Subcutaneous abdominal adipose tissue (tissue), 5 donors: Measurements from ENCODE around the gene INTS1.

Experiments
- H3K27ac ChIP-seq: one replicate; pipeline ENCODE4 v1.7.0; 2013; ENCODE audit warnings: low read depth, mild to moderate bottlenecking, inconsistent platforms, low read length, moderate library complexity
- H3K27me3 ChIP-seq, 5 donors: one replicate each; pipeline ENCODE4 v1.7.0; 2013; ENCODE audit warnings: low read length in 5 of 5, inconsistent platforms in 1 of 5; ENCODE audit not compliant: control insufficient read depth in 5 of 5, insufficient read depth in 4 of 5
- H3K36me3 ChIP-seq, 5 donors: one replicate each; pipeline ENCODE4 v1.7.0; 2013; ENCODE audit warnings: low read length in 5 of 5; ENCODE audit not compliant: control insufficient read depth in 5 of 5, insufficient read depth in 5 of 5
- H3K4me1 ChIP-seq, 5 donors: one replicate each; pipeline ENCODE4 v1.7.0; 2013; ENCODE audit warnings: low read length in 5 of 5, mild to moderate bottlenecking in 3 of 5, moderate library complexity in 1 of 5; ENCODE audit not compliant: control insufficient read depth in 5 of 5, insufficient read depth in 5 of 5
- H3K4me3 ChIP-seq, 5 donors: one replicate each; pipeline ENCODE4 v1.7.0; 2013; ENCODE audit warnings: low read length in 5 of 5, low read depth in 1 of 5
- H3K9ac ChIP-seq, 5 donors: one replicate each; pipeline ENCODE4 v1.7.0; 2013; ENCODE audit warnings: low read length in 5 of 5, mild to moderate bottlenecking in 4 of 5, moderate library complexity in 3 of 5
- H3K9me3 ChIP-seq, 5 donors: one replicate each; pipeline ENCODE4 v1.7.0; 2013; ENCODE audit warnings: low read length in 5 of 5; ENCODE audit not compliant: control insufficient read depth in 5 of 5
- donor health status: healthy.
- donor health status: healthy.
- donor health status: healthy.
- donor health status: healthy.
- donor health status: healthy.

The INTS1 gene

GRCh38 chr7:1481300-1481699 lies 22.9 kb downstream of the INTS1 start:
- Histone ChIP-seq H3K4me3 (no peak overlapping the region), H3K9ac (no peak overlapping the region), H3K36me3 (peaks cover 0 to 97% (median 93%) of the 10 kb centered on the region in 5 donors), H3K4me1 (no peaks in the 10 kb centered on the region), H3K27me3 (no peaks in the 10 kb centered on the region), H3K9me3 (no peaks in the 10 kb centered on the region), H3K27ac (no peak overlapping the region)

- H3K4me1 ChIP-seq, result no peaks in the 10 kb centered on the region
- no peaks in the 10 kb centered on the region for H3K27me3 ChIP-seq
- no peak overlapping the region for H3K9ac ChIP-seq
- H3K4me3 ChIP-seq, result no peak overlapping the region
- peaks cover 0 to 97% (median 93%) of the 10 kb centered on the region in 5 donors for H3K36me3 ChIP-seq
- H3K27ac ChIP-seq, result no peak overlapping the region
- no peaks in the 10 kb centered on the region for H3K9me3 ChIP-seq
These were observed 23.5 kb downstream of the INTS1 start for GRCh38 chr7:1480670-1481069.

DNA sequence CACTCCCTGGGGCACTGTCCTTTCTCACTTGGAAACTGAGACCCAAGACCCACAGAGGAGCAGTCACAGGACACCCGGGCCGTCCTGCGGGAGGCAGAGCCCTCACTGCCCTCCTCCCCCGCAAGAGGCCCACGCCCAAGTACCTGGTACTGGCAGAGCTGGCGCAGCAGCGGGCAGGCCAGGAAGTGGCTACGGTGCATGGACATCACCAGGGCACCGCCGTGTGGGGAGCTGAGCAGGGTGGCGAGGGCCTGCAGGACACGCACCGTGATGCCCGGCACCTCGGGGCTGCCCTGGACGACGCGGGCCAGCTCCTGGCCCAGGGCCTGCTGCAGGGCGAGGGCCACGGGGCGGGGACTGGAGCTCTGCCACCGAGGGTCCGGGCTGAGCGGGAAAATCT lies 24.9 kb downstream of the INTS1 start:
- Histone ChIP-seq H3K9ac (no peak overlapping the region), H3K4me1 (no peaks in the 10 kb centered on the region), H3K4me3 (no peak overlapping the region), H3K9me3 (no peaks in the 10 kb centered on the region), H3K27ac (no peak overlapping the region), H3K27me3 (no peaks in the 10 kb centered on the region), H3K36me3 (peaks cover 0 to 99% (median 94%) of the 10 kb centered on the region in 5 donors)

GRCh38 chr7:1478480-1478879 lies 25.7 kb downstream of the INTS1 start:
- no peaks in the 10 kb centered on the region for H3K9me3 ChIP-seq
- H3K36me3 ChIP-seq, result peaks cover 0 to 96% (median 92%) of the 10 kb centered on the region in 5 donors
- H3K27me3 ChIP-seq, result no peaks in the 10 kb centered on the region
- no peak overlapping the region for H3K27ac ChIP-seq
- H3K4me3 ChIP-seq, result no peak overlapping the region
- peaks cover 0 to 3% (median 0%) of the 10 kb centered on the region in 5 donors for H3K4me1 ChIP-seq
- no peak overlapping the region for H3K9ac ChIP-seq

GRCh38 chr7:1476859-1477258 lies 27.3 kb downstream of the INTS1 start:
- H3K27me3 ChIP-seq, result no peaks in the 10 kb centered on the region
- H3K36me3 ChIP-seq, result peaks cover 0 to 96% (median 91%) of the 10 kb centered on the region in 5 donors
- no peaks in the 10 kb centered on the region for H3K9me3 ChIP-seq
- no peak overlapping the region for H3K4me3 ChIP-seq
- no peak overlapping the region for H3K9ac ChIP-seq
- H3K4me1 ChIP-seq, result peaks cover 0 to 3% (median 0%) of the 10 kb centered on the region in 5 donors
- H3K27ac ChIP-seq, result no peak overlapping the region

- H3K36me3 ChIP-seq, result peaks cover 0 to 96% (median 93%) of the 10 kb centered on the region in 5 donors
- H3K27ac ChIP-seq, result no peak overlapping the region
- no peaks in the 10 kb centered on the region for H3K27me3 ChIP-seq
These were observed 28.2 kb downstream of the INTS1 start for GRCh38 chr7:1475991-1476390.

GRCh38 chr7:1475393-1475792 lies 28.8 kb downstream of the INTS1 start:
- Histone ChIP-seq H3K4me1 (peaks cover 0 to 3% (median 0%) of the 10 kb centered on the region in 5 donors), H3K9me3 (no peaks in the 10 kb centered on the region), H3K4me3 (no peak overlapping the region), H3K27me3 (no peaks in the 10 kb centered on the region), H3K27ac (no peak overlapping the region), H3K9ac (no peak overlapping the region), H3K36me3 (peaks cover 0 to 97% (median 94%) of the 10 kb centered on the region in 5 donors)

More at GRCh38 chr7:1475991-1476390, 28.2 kb downstream of the INTS1 start:
- no peaks in the 10 kb centered on the region for H3K9me3 ChIP-seq
- no peak overlapping the region for H3K4me3 ChIP-seq
- H3K9ac ChIP-seq, result no peak overlapping the region
- peaks cover 0 to 3% (median 0%) of the 10 kb centered on the region in 5 donors for H3K4me1 ChIP-seq

GRCh38 chr7:1474736-1475135 lies 29.5 kb downstream of the INTS1 start:
- H3K27ac ChIP-seq, result no peak overlapping the region
- peaks cover 0 to 3% (median 0%) of the 10 kb centered on the region in 5 donors for H3K4me1 ChIP-seq
- H3K36me3 ChIP-seq, result peaks cover 0 to 97% (median 93%) of the 10 kb centered on the region in 5 donors
- no peaks in the 10 kb centered on the region for H3K9me3 ChIP-seq
- H3K4me3 ChIP-seq, result no peak overlapping the region
- H3K27me3 ChIP-seq, result no peaks in the 10 kb centered on the region
- no peak overlapping the region for H3K9ac ChIP-seq

- no peak overlapping the region for H3K4me3 ChIP-seq
- H3K36me3 ChIP-seq, result peaks cover 0 to 97% (median 91%) of the 10 kb centered on the region in 5 donors
- H3K27me3 ChIP-seq, result no peaks in the 10 kb centered on the region
- no peak overlapping the region for H3K9ac ChIP-seq
- H3K27ac ChIP-seq, result no peak overlapping the region
- peaks cover 0 to 3% (median 0%) of the 10 kb centered on the region in 5 donors for H3K4me1 ChIP-seq
- H3K9me3 ChIP-seq, result no peaks in the 10 kb centered on the region
These were observed 30.2 kb downstream of the INTS1 start for GRCh38 chr7:1473864-1474512.

DNA sequence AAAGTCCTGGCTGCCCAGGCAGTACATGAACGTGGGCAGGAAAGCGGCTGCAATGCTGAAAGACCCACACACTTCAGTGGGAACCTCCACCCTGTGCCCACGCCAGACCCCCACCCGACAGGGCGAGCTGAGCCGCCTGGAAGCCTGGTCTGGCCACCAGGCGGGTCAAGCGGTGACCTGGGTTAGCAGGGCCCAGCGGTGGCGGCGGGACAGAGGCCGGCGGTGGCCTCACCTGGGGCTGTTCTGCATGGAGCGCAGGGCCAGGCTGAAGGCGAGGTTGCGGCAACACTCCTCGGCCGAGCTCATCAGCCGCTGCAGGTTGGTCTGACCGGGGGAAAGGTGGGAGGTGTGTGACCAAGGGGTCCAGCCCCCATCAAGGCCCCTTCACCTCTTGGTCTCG lies 33.3 kb downstream of the INTS1 start:
- Histone ChIP-seq H3K9ac (no peak overlapping the region), H3K36me3 (peaks cover 0 to 73% (median 63%) of the 10 kb centered on the region in 5 donors), H3K27ac (no peak overlapping the region), H3K9me3 (no peaks in the 10 kb centered on the region), H3K27me3 (no peaks in the 10 kb centered on the region), H3K4me1 (peaks cover 0 to 14% (median 4%) of the 10 kb centered on the region in 5 donors), H3K4me3 (no peak overlapping the region)
